GM18951 (cell line): ENCODE results near the gene JAK1.
"Not testable (repeated sequence)": the region's sequence is repeated elsewhere in the genome, so short reads cannot be mapped to it uniquely, and the experiment has no call there.

Source experiments
- POLR2A ChIP-seq: IDR thresholded peaks from 4 replicates; pipeline ENCODE4 v1.6.1; 2011; ENCODE audit warnings: mild to moderate bottlenecking; ENCODE audit not compliant: insufficient read length, insufficient read depth; ENCODE audit errors: extremely low read depth
- in situ Hi-C: fragments of 300-500 bp; cut with MboI; formaldehyde crosslinking; loops from one replicate; pipeline ENCODE4 v1.12.0; 2022; ENCODE audit warnings: low sequenced_read_pairs, mixed read lengths, inconsistent platforms; ENCODE audit not compliant: unreplicated experiment

JAK1 gene

GRCh38 chr1:64933296-64934070 is 32.9 kb downstream of the JAK1 start:
- no peak for TF ChIP-seq POLR2A

DNA sequence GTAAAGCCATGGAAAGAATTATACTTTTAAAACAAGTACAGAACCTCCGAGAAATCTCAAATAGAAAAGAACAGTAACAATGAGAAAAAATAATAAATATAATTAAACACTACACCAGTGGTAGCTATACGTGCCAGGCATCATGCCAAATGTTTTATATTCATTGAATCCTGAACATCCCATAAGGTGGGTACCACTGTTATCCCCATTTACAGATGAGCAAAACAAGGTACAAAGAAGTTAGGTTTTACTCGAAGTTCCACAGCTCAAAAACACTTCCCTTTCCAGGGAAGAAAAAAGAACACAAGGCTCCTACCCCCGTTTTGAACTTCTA is 33.4 kb downstream of the JAK1 start:
- no peak for TF ChIP-seq POLR2A

More at GRCh38 chr1:64933296-64934070, 32.9 kb downstream of the JAK1 start:
- in situ Hi-C loops, result no loop called here

DNA sequence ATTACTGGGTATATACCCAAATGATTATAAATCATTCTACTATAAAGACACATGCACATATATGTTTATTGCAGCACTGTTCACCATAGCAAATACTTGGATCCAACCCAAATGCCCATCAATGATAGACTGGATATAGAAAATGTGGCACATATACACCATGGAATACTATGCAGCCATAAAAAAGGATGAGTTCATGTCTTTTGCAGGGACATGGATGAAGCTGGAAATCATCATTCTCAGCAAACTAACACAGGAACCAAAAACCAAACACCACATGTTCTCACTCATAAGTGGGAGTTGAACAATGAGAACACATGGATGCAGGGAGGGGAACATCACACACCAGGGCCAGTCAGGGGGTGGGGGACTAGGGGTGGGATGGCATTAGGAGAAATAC is 35.7 kb downstream of the JAK1 start:
- in situ Hi-C loops, result not testable (repeated sequence)

More for the DNA sequence above, 33.4 kb downstream of the JAK1 start:
- in situ Hi-C loops, result no loop called here

- in situ Hi-C loops, result no loop called here
- no peak for TF ChIP-seq POLR2A
Measured at GRCh38 chr1:64929221-64929620, 37.1 kb downstream of the JAK1 start.

GRCh38 chr1:64928325-64928724 is 38.0 kb downstream of the JAK1 start:
- TF ChIP-seq POLR2A, result no peak
- in situ Hi-C loops, result no loop called here

GRCh38 chr1:64925594-64925993 is 40.8 kb downstream of the JAK1 start:
- in situ Hi-C loops, result no loop called here
- TF ChIP-seq POLR2A, result no peak

DNA sequence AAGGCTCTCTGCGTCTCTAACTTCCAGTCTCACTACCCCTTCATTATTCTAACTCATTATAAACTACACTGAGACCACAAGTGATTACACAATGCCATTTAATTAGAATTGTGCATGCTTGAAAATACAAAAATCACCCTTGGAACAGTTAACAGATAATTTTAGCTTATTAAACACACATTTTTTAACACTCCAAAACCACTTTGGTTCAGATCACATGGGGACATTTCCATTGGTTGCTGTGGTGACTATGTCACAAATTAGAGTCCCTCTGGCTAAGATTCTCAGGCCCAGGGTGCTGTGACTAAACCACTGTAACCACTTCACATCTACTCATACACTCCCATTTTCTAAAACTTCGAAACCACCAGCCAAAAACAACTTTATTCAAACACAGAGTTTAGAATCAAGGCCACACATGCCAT is 43.0 kb downstream of the JAK1 start:
- TF ChIP-seq POLR2A, result no peak
- in situ Hi-C loops, result no loop called here

DNA sequence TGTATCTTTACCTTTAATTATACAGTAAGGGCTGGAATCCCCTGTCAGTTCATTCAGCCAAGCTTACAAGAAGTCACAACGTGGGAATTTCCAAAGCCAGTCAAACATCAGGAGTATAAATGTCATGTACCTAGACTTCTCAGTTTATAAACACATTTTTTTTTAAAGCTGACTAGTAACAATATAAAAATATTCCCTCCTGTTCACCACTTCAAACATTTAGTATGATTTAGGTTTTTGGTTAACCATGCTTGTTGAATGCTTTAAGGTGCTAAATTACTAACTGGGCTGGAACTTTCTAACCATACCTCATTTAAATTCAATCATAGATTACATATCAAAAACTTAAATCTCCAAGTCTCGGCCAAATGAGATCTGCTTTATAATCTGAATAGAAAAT is 44.0 kb downstream of the JAK1 start:
- TF ChIP-seq POLR2A, result no peak
- in situ Hi-C loops, result no loop called here

DNA sequence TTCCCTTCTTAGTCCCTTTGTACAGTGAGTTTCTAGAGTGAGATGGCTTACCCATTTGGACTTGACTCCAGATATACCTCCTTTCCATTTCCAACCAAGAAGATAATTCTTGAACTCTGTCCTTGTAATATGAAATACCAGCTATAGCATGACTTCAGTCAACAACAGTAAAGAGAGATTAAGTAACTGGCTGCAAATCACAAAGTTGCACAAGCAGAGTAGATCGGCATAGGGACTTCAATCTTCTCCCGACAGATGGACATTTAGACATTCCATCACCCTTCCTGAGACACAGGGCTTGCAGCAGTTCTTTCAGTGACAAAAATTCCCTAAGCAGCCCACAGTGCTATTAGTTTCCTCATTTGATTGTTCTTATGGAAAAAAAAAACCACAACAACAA is 44.6 kb downstream of the JAK1 start:
- no peak for TF ChIP-seq POLR2A
- in situ Hi-C loops, result no loop called here

- no peak for TF ChIP-seq POLR2A
- in situ Hi-C loops, result no loop called here
Measured at GRCh38 chr1:64920941-64921589, 45.3 kb downstream of the JAK1 start.

- in situ Hi-C loops, result not testable (repeated sequence)
Measured at GRCh38 chr1:64919120-64919519, 47.2 kb downstream of the JAK1 start.

DNA sequence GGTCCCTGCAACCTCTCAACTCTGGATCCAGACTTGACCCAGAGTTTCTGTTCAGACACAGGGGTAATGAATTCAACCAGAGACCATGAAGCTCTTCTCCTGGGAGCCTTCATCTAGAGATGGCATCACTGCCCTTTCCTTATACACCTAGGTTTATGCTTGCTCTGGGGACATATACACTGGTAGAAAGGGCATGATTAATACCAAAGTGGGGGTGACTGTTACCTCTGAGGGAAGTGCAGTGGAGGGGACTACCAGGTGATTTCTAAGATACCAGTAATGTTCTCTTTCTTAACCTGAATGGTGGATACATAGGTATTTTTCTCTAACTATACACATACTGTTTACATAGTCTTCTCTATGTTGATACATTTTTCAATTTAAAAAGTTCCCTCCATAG is 48.4 kb downstream of the JAK1 start:
- TF ChIP-seq POLR2A, result no peak
- in situ Hi-C loops, result no loop called here

- no peak for TF ChIP-seq POLR2A
- in situ Hi-C loops, result no loop called here
Measured at GRCh38 chr1:64917328-64917861, 49.0 kb downstream of the JAK1 start.
